ENCODE measurements around the gene IQGAP2. TPM values are rescaled to one million over a fixed set of nuclear protein-coding genes. Genes with fewer than 3 reads are reported as not detected.

Gene IQGAP2
- total and polyA plus RNA-seq, 9 of the 15 experiments (the other 6 are each of a cell fraction or from before 2014, with no cell fraction given): 8.7 to 23.2 (median 17.4) TPM

DNA sequence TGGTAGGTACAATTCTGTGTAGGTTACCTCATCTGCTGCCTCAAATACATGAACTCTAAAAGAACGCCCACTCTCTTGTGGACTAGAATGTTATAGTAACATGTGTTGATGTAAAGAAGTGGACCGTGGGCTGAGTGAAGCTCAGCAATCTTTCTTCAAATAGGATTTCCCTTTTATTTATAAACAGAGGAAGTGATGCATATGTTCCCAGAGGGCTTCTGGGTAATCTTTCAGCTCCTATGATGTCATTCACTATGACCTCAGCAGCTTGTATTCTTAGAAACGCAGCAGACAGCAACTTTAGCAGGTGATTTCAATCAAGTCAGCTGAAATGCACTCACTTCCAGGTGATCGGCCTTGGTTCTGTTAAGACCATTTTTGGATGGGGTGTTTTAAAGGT lies 205.7 kb downstream of the IQGAP2 start (continued):
- TF ChIP-seq ZHX1 (conservative IDR thresholded peaks at IDR 0.05; ENCODE audit: low read length) (no peak), ZNF77 (CRISPR knock-in tag; IDR thresholded peaks at IDR 0.05) (no peak), MAFG (tag; conservative IDR thresholded peaks at IDR 0.05) (0 out of 2 replicates have a peak, but pooled peaks have one; percentile 17), GABPB1 (CRISPR knock-in tag; IDR thresholded peaks at IDR 0.05) (peak; percentile 76), CREM (IDR thresholded peaks at IDR 0.05; ENCODE audit: low read depth) (peak; percentile 86)
- TF ChIP-seq, protein P1, sequence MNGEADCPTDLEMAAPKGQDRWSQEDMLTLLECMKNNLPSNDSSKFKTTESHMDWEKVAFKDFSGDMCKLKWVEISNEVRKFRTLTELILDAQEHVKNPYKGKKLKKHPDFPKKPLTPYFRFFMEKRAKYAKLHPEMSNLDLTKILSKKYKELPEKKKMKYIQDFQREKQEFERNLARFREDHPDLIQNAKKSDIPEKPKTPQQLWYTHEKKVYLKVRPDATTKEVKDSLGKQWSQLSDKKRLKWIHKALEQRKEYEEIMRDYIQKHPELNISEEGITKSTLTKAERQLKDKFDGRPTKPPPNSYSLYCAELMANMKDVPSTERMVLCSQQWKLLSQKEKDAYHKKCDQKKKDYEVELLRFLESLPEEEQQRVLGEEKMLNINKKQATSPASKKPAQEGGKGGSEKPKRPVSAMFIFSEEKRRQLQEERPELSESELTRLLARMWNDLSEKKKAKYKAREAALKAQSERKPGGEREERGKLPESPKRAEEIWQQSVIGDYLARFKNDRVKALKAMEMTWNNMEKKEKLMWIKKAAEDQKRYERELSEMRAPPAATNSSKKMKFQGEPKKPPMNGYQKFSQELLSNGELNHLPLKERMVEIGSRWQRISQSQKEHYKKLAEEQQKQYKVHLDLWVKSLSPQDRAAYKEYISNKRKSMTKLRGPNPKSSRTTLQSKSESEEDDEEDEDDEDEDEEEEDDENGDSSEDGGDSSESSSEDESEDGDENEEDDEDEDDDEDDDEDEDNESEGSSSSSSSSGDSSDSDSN (IDR thresholded peaks at IDR 0.05; ENCODE audit: borderline replicate concordance in 1 of 2, low read depth in 2 of 2, low read length in 2 of 2): no peak
- TF ChIP-seq, protein P2, sequence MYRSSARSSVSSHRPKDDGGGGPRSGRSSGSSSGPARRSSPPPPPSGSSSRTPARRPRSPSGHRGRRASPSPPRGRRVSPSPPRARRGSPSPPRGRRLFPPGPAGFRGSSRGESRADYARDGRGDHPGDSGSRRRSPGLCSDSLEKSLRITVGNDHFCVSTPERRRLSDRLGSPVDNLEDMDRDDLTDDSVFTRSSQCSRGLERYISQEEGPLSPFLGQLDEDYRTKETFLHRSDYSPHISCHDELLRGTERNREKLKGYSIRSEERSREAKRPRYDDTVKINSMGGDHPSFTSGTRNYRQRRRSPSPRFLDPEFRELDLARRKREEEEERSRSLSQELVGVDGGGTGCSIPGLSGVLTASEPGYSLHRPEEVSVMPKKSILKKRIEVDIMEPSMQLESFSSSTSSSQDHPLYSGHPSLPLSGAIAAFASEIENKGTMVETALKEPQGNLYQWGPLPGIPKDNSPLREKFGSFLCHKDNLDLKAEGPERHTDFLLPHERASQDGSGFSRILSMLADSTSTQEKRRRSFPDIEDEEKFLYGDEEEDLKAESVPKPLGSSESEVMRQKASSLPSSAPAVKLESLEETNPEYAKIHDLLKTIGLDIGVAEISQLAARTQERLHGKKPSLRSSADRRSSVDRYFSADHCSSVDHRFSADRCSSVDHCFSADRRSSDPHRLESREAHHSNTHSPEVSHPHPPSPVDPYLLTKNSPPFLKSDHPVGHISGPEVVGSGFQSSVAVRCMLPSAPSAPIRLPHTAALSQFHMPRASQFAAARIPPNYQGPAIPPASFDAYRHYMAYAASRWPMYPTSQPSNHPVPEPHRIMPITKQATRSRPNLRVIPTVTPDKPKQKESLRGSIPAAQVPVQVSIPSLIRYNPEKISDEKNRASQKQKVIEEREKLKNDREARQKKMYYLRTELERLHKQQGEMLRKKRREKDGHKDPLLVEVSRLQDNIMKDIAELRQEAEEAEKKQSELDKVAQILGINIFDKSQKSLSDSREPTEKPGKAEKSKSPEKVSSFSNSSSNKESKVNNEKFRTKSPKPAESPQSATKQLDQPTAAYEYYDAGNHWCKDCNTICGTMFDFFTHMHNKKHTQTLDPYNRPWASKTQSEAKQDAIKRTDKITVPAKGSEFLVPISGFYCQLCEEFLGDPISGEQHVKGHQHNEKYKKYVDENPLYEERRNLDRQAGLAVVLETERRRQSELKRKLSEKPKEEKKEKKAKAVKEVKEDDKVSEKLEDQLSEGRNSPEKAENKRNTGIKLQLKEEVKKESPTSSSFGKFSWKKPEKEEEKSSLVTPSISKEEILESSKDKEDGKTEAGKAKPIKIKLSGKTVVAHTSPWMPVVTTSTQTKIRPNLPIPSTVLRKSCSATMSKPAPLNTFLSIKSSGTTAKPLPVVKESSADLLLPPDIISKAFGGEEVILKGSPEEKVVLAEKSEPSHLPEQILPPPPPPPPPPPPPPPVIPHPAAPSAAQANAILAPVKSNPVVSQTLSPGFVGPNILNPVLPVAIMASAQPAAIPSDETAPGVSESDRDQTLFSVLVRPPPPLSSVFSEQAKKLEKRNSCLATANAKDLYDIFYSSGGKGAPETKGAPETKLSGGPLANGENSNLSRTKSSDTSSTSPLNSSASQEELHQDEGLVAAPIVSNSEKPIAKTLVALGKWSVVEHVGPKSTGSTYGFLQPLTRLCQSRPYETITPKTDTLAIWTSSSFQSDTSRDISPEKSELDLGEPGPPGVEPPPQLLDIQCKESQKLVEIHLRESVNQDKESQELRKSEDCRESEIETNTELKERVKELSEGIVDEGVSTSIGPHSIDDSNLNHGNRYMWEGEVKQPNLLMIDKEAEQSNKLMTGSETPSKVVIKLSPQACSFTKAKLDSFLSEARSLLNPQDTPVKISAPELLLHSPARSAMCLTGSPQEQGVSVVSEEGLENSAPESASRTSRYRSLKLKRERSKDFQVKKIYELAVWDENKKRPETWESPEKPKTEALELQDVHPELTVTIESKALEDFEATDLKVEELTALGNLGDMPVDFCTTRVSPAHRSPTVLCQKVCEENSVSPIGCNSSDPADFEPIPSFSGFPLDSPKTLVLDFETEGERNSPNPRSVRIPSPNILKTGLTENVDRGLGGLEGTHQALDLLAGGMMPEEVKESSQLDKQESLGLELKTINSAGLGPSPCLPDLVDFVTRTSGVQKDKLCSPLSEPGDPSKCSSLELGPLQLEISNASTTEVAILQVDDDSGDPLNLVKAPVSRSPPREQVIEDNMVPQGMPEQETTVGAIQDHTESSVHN (IDR thresholded peaks at IDR 0.05; ENCODE audit: borderline replicate concordance in 1 of 2, low read depth in 1 of 2): peak in 1 of 2 experiments; percentile 83; a peak in 2 of 4 replicates
